NCI-H524 (cell line): ENCODE data around the gene RPS6KB1.
"Not testable (repeated sequence)": the region's sequence is repeated elsewhere in the genome, so short reads cannot be mapped to it uniquely, and the experiment has no call there.

ENCODE experiments used
- DNase-seq, 2 experiments: peaks; one replicate each; lab custom pipeline; 2025; lab: John Stamatoyannopoulos, UW

The RPS6KB1 gene

DNA sequence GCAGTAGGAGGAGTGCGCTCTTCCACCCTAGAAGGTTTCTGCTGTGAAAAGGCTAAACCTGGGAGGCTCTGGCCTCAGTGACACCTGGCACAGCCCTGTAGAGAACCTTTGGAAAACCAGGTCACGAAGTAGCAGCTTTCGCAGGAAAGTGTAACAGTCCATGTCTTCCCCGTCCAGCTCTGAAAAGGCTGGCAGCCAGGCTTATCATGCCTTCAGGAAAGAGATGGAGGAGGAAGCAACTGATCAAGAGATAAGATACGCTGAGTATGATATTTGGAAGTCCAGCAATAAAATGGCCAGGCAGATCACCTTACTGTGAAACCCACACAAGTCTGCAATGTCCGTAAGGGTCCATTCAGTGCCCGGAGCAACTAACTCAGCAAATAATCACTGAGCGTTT, 22.4 kb upstream of the RPS6KB1 start:
- DNase-seq: no peak

DNA sequence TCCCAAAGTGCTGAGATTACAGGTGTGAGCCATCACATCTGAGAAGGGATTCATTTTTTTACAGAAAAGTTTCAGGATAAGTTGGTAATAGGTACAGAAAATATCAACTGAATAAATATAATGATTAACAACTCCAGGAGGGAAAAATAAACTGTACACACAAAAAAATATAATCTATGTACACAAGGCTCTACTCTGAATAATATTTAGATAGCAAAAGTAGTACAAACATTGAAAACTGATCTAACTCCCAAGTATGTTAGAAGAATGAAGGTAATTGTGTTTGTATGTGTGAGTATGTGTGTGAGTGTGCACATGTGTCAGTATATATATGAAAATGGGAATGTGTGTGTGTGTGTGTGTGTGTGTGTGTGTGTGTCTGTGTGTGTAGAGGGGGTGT, 20.6 kb upstream of the RPS6KB1 start:
- no peak for DNase-seq

DNA sequence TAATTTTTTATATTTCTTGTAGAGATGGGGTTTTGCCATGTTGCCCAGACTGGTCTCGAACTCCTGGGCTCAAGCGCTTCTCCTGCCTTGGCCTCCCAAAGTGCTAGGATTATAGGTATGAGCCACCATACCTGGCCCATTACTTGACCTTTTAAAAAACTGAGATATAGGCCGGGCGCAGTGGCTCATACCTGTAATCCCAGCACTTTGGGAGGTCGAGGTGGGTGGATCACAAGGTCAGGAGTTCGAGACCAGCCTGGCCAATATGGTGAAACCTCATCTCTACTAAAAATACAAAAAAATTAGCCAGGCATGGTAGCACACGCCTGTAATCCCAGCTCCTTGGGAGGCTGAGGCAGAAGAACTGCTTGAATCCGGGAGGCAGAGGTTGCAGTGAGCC, 19.5 kb upstream of the RPS6KB1 start:
- not testable (repeated sequence) for DNase-seq

DNA sequence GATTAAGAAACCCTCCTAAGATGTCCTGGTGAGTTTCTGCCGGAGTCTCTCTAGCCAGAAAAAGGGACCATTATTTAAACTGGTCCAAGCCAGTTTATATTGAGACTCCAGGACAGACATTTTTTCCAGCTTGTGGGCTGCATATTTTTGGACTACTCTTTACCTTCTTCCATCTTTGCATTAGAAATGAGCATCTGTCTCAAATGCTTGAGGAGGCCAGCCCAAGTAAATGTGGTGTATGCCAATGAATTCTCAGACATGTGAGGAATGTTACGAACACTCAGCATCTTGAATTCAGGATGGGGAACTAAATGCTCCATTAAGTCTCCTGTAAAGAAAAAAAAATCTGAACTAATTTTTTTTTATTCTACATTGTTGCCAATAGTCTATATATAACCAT, 18.5 kb upstream of the RPS6KB1 start:
- no peak for DNase-seq

DNA sequence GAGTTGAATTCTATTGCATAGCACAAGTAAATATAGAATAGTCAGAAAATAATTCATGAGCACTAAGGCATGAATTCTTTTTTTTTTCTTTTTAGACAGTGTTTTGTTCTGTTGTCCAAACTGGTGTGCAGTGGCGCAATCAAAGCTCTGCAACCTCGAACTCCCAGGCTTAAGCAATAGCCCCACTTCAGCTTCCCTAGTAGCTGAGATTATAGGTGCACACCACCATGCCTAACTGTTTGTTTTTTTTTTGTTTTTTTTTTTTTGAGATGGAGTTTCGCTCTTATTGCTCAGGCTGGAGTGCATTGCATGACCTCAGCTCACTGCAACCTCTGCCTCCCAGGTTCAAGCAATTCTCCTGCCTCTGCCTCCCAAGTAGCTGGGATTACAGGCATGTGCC, 16.8 kb upstream of the RPS6KB1 start:
- no peak for DNase-seq

DNA sequence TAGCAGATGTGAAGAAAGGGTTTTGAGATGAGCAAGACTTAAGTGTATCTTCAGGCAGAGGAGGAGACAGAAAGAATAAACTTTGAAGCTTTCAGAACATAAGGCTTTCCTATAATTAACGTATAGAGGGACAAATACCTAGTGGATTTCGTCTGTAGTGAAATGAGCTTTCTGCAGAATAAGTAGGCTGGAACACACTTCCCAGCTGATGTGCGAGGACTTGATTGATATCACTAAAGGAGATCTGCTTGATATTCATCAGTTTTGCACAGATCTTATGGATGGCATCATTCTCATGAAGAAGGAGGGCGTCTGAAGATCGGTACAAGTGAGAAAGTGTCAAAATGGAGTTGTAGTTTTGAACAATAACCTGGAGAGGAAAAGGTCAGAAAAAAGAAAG, 15.0 kb upstream of the RPS6KB1 start:
- DNase-seq: no peak

DNA sequence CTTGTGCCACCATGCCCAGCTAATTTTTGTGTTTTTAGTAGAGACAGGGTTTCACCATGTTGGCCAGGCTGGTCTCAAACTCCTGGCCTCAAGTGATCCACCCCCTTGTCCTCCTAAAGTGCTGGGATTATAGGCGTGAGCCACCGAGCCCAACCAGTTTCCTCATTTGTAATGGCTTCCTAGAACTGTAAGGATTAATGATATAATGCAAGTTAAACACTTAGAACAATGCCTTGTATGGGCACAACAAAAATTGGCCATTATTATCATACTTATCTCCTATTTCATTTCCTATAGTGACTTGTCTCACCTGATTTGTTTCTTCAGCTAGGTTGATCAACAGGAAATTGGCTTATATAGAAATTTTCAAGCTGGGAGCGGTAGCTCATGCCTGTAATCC, 14.3 kb upstream of the RPS6KB1 start:
- DNase-seq: no peak

DNA sequence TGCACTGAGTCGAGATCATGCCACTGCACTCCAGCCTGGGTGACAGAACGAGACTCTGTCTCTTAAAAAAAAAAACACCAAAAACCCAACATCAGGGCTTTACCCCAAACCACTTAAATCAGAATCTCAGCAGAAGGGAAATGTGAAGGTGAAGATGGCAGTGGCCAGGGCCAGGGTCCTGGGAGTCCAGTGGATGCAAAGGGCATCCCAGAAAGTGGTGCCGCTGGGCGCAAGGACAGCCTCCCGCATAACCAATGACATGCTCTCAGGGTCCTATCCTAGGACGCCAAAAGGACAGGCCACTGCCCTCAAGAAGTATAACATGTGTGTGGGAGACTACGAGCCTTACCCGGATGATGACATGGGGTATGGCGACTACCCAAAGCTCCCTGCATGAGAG, 8.1 kb upstream of the RPS6KB1 start:
- DNase-seq: no peak

DNA sequence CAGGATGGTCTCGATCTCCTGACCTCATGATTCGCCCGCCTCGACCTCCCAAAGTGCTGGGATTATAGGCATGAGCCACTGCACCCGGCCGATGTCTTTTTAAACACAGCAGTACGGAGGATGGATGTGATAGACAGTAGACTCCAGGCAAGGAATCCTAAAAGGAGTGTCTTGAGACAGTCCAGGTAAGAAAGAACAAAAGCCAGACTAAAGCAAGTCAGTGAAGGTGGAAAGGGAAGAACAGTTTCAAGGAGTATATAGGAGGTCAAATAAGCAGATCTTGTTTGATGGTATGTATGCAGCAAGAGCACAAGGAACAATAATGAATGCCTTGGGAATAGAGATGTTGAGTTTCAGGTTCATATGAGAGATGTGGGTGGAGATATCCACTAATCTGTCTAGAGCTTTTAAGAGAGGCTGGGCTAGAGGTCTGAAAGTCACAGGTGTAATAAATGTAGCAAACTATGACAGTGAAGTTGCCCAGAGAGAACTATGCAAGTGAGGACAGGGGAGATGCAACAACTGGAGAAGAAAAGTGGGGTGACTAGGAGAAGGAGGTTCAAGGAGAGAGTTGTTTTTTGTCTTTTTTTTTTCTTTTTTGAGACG, 4.7 kb upstream of the RPS6KB1 start:
- DNase-seq: no peak

DNA sequence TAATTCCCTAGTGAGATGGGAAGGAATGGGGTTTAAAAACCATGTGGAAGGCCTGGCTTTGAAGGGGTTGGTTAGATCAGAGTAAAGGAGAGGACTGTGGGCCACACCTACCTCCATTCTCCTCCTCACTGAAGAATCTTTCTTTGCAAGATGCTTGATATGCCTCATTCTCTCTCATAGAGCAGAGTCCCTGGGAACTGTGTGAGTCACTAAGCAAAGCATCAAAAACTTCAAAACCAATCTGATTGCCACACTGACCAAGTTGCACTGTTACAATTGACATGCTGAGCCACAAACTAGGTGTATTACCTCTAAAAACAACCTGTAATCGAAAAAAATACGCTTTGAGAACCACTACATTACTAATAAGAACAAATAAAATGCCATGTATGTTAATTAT, 2.2 kb upstream of the RPS6KB1 start:
- no peak for DNase-seq

DNA sequence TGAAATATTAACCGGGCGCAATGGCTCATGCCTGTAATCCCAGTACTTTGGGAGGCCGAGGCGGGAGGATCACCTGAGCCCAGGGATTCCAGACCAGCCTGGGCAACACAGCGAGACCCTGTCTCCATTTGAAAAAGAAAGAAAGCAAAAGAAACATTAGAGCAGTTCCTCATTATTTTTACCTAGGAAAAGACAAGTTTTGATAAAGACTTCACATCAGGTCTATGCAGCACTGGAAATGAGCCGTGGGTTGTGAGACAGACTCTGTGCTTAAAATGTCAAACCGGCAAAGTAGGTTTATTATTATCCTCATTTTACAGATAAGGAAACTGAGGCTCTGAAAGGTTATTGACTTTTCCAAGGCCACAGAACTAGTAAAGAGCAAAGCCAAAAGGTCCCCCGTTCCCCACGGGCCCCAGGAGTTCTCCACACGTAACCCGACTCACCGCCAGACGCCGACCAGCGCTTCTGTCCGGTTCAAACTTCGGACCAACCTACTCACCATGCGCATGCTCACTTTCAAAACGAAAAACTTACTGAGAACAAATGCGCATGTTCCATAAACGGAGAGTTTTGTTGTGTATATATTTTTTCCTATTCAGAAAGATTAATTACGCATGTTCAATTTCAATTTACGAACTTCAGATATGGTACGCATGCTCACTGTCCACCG, 534 bp upstream of the RPS6KB1 start:
- DNase-seq: no peak

DNA sequence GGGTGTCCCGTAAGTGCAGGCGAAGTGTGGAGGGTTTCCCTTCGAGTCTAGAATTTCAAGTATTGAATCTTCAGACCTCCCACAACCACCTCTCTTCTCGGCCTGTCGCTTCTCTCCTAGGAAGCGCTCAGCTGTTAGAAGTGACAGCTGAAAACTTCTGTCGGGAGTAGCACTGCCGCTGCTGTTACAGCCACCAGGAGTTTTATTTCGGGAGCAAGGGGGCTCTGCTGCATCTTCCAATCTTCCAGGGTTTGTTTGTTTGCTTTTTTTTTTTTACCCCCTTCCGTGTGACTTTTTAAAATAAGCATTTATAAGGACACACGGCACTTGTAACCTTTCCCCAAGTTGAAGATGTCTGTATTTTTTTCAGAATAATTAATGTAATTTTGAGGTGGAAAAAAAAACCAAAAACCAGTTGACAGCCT, 767 bp downstream of the RPS6KB1 start:
- peak; percentile 28 to 37 for DNase-seq

DNA sequence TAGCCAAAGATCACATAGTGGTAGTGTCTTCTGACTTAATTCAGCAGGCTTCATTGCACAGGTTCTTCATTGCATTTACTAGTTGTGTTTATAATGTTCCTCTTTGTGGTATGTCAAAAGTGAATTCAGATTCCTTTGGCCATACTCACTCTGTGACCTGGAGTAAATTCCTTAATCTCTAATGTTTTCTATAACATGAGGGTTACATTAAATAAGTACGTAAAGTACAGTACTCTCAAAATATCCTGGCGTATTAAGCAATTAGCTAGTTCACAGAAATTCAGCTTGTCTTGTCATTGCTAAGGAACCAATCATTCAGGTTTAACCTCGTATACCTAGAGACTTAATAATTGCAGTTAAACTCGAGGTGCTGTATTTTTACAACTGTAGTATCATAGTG, 4.2 kb downstream of the RPS6KB1 start:
- no peak for DNase-seq

DNA sequence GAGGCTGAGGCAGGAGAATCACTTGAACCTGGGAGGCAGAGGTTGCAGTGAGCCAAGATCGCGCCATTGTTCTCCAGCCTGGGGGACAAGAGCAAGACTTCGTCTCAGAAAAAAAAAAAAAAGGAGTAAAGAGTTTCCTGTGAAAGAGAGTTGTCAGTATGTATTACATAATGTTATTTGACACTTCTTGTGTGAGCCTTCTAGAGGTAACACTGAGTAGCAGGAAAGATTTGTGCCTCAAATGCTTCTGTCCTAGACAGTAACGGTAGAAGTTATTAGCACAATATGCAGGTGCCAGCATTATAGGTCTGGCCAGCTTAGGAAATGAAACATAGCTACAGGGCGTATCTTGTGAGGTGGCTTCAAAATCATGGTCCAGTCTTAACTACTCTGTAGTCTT, 6.2 kb downstream of the RPS6KB1 start:
- DNase-seq: no peak

DNA sequence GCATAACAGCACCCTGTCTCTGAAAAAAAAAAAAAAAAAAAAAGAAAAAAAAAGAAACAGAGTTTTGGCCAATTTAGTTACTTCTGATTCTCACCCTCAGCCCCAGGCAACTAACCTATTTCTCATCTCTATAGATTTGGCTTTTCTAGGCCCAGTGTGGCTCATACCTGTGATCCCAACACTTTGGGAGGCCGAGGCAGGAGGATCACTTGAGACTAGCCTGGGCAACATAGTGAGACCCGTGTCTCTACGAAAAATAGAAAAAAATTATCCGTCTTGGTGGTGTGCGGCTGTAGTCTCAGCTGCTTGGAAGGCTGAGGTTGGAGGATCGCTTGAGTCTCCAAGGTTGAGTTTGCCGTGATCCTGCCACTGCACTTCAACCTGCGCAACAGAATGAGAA, 8.7 kb downstream of the RPS6KB1 start:
- DNase-seq: no peak

DNA sequence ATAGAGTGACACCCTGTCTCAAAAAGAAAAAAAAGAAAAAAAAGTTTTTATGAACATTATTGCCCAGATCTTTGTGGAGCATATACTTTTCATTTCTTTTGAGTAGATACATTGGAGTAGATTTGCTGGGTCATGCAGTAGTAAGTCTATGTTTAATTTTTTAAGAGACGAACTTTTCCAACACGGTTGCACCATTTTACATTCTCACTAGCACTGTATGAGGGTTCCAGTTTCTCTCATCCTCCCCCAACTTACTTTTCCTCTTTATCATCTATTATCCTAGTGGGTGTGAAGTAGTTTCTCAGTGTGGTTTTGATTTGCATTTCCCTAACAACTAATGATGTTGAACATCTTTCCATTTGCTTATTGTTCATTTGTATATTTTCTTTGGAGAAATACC, 10.5 kb downstream of the RPS6KB1 start:
- no peak for DNase-seq

DNA sequence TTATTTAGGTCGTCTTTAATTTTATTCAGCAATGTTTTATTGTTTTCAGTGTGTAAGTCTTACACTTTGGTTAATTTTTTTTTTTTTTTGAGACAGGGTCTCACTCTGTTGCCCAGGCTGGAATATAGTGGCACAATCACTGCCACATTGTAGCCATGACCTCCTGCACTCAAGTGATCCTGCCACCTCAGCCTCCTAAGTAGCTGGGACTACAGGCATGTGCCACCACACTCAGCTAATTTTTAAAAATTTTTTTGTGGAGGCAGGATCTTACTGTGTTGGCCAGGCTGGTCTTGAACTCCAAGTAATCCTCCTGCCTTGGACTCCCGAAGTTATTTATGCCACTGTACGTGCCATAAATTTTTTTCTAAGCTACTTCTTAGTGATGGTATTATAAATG, 14.5 kb downstream of the RPS6KB1 start:
- no peak for DNase-seq

DNA sequence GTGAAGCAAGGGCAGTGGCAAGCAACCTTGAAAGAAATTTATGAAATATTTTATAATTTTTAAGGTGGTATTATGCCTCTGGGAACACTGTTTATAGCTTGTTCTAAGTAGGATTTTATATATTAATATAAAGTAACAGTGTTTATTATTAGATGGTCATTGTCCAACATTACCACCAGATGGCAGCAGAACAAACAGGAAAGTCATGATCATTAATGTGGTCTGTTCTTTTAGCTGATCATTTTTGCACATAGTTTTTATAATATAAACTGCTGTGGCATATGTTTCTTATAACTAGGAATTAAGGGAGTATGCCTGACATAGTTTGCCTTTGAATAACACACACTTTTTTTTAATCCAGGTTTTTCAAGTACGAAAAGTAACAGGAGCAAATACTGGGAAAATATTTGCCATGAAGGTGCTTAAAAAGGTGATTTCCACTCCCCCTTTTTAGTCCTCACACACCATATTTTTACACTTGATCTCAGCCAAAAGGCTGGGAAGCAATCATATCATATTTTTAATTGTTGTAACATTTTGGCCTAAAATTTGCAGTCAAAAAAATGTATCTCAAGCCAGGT, 21.4 kb downstream of the RPS6KB1 start:
- peak; percentile 16 to 54 for DNase-seq

DNA sequence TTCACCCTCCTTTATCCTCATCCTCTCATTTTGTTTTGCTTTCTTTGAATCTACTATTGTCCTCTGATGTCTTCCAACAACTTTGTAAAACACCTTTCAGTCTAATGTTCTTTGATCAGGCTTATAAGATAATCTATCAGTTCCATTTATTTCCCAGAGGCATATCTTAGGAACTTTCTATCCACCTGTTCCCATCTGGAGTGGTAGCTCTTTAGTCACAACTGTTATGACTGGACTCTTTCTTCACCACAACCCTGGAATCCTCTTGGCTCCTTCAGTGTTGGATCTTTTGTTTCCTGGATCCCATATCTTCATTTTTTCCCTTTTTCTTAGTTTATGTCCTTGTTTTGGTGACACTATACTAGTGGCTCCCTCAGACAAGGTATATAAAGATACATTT, 23.5 kb downstream of the RPS6KB1 start:
- no peak for DNase-seq

DNA sequence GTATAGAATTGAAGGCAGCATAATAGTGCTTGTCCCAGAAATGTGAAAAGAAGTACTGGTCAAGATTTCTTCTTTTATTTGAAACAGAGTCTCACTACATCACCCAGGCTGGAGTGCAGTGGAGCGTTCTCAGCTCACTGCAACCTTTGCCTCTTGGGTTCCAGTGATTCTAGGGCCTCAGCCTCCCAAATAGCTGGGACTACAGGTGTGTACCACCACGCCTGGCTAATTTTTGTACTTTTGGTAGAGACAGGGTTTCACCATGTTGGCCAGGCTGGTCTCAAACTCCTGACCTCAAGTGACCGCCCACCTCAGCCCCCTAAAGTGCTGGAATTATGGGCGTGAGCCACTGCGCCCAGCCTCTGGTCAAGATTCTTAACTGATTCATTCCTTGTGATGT, 27.7 kb downstream of the RPS6KB1 start:
- DNase-seq: not testable (repeated sequence)

DNA sequence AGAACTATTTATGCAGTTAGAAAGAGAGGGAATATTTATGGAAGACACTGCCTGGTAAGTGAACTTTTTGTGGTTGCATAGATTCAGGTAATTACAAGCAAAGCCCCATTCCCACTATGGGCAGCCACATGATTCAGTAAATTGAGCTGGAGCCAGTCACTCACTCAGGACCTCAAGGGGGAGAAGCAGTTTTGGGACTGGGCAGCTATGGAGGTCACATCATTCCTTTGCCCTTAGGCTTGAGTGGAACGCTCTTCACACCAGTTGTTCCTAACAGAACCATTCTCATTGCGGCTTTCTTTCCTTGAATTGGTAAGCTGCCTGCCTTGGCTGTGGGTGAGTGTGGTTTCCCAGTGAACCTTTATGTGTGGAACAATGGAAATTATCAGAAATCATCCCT, 37.2 kb downstream of the RPS6KB1 start:
- not testable (repeated sequence) for DNase-seq

DNA sequence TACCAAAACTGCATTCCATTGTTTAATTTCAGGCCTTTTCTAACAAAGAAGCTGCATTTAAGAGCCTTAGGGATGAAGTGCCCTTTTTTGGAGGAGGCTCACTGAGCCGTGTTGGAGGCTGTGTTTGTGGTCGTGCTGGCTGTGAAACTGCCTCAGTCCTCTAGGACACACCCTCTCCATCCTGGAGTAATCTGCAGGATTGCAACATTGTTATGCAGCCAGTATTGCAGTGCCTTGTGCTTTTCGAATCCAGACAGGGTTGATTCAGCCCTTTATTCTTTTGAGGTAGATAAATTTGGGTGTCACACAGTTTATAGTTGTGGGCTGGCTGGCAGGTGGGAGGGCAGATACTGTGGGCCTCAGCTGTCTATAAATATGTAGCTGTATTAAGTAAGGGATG, 37.8 kb downstream of the RPS6KB1 start:
- DNase-seq: not testable (repeated sequence)

DNA sequence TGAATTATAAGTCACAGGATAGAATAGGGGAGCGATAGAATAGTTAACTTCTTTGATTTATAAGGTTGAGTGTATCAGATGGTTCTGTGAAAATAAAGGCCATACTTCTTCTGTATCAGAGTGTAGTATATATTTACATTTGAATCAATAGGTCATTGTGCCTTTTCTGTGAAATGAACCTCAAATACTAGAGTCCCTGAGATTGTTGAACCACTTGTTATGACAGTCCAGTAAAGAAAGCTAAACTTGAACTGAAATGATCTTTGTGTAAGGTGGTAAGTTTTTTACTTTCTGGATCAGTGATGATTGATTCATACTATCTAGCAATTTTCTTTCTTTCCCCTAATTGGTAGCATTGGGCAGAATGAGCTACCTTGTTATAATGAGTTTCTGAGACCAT, 40.4 kb downstream of the RPS6KB1 start:
- not testable (repeated sequence) for DNase-seq

DNA sequence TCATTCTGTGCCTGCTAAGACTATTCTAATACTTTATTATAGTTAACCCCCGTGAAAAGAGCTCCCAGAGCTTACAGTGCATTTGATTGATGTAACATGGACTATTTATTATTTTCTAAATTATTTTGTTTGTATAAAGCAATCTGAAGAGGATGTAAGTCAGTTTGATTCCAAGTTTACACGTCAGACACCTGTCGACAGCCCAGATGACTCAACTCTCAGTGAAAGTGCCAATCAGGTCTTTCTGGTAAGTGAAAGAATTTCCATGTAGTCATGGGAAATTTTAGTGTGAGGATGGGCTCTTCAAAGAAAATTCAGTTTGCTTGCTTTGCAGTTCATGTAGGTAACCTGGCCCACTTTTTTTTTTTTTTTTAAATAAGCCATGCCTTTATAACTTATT, 47.8 kb downstream of the RPS6KB1 start:
- DNase-seq: not testable (repeated sequence)
